ENCODE data around the gene ALKBH8.
"Not testable (repeated sequence)": the region's sequence is repeated elsewhere in the genome, so short reads cannot be mapped to it uniquely, and the experiment has no call there.

Gene ALKBH8

GRCh38 chr11:107565219-107565937 is at the start of gene ALKBH8:
TSS of gene ALKBH8 (minus strand) at chr11:107565735. CDS start at chr11:107560893, 4,842 bp downstream.
- DNase-seq (ENCODE audit: low read depth, low spot score) = peak; percentile 86

GRCh38 chr11:107612445-107612844 is 46.9 kb upstream of the ALKBH8 start:
- no peak for DNase-seq (ENCODE audit: low read depth, low spot score)

- DNase-seq (ENCODE audit: low read depth, low spot score) = no peak
These were observed 44.1 kb upstream of the ALKBH8 start for GRCh38 chr11:107609400-107610218.

- DNase-seq (ENCODE audit: low read depth, low spot score) = no peak
These were observed 43.3 kb upstream of the ALKBH8 start for GRCh38 chr11:107608809-107609208.

- DNase-seq (ENCODE audit: low read depth, low spot score) = no peak
These were observed 40.6 kb upstream of the ALKBH8 start for GRCh38 chr11:107606141-107606540.

- no peak for DNase-seq (ENCODE audit: low read depth, low spot score)
These were observed 39.8 kb upstream of the ALKBH8 start for GRCh38 chr11:107605061-107606006.

GRCh38 chr11:107598225-107599139 is 32.9 kb upstream of the ALKBH8 start:
- DNase-seq (ENCODE audit: low read depth, low spot score) = peak; percentile 51

- no peak for DNase-seq (ENCODE audit: low read depth, low spot score)
These were observed 29.2 kb upstream of the ALKBH8 start for GRCh38 chr11:107594736-107595135.

- DNase-seq (ENCODE audit: low read depth, low spot score) = no peak
These were observed 28.4 kb upstream of the ALKBH8 start for GRCh38 chr11:107593951-107594350.

- DNase-seq (ENCODE audit: low read depth, low spot score) = no peak
These were observed 27.3 kb upstream of the ALKBH8 start for GRCh38 chr11:107592813-107593212.

- DNase-seq (ENCODE audit: low read depth, low spot score) = no peak
These were observed 26.7 kb upstream of the ALKBH8 start for GRCh38 chr11:107592231-107592590.

GRCh38 chr11:107591378-107592230 is 26.1 kb upstream of the ALKBH8 start:
- DNase-seq (ENCODE audit: low read depth, low spot score) = peak; percentile 54

GRCh38 chr11:107590460-107591377 is 25.2 kb upstream of the ALKBH8 start, which contains the start of gene ELMOD1:
TSS of gene ELMOD1 (plus strand) at chr11:107591147. CDS start at chr11:107618190, 27,043 bp downstream.
- DNase-seq (ENCODE audit: low read depth, low spot score) = peak; percentile 75

- no peak for DNase-seq (ENCODE audit: low read depth, low spot score)
These were observed 21.9 kb upstream of the ALKBH8 start for GRCh38 chr11:107587306-107587979.

GRCh38 chr11:107583629-107584195 is 18.2 kb upstream of the ALKBH8 start:
- DNase-seq (ENCODE audit: low read depth, low spot score) = no peak

- DNase-seq (ENCODE audit: low read depth, low spot score) = no peak
These were observed 15.6 kb upstream of the ALKBH8 start for GRCh38 chr11:107581147-107581546.

- DNase-seq (ENCODE audit: low read depth, low spot score) = not testable (repeated sequence)
These were observed 13.6 kb upstream of the ALKBH8 start for GRCh38 chr11:107579169-107579568.

GRCh38 chr11:107577346-107577711 is 11.8 kb upstream of the ALKBH8 start:
- DNase-seq (ENCODE audit: low read depth, low spot score) = no peak
